Thyroid gland (tissue), 4 donors: ENCODE measurements around the gene F10.

Experiments
- CTCF ChIP-seq, 6 experiments: fragments of 200-600 bp in 3 of 6; fragments of 450-650 bp in 3 of 6; sonication (generic) in 3 of 6; IDR thresholded peaks; one replicate each; pipeline ENCODE4 v1.5.1; 2016 to 2019; ENCODE audit warnings: antibody characterized with exemption in 6 of 6, mild to moderate bottlenecking in 2 of 6, inconsistent platforms in 1 of 6, moderate library complexity in 1 of 6
- POLR2A ChIP-seq, 2 donors: fragments of 450-650 bp; IDR thresholded peaks; one replicate each; pipeline ENCODE4 v1.6.1; 2017; ENCODE audit warnings: antibody characterized with exemption in 2 of 2, mild to moderate bottlenecking in 2 of 2, moderate library complexity in 1 of 2

DNA sequence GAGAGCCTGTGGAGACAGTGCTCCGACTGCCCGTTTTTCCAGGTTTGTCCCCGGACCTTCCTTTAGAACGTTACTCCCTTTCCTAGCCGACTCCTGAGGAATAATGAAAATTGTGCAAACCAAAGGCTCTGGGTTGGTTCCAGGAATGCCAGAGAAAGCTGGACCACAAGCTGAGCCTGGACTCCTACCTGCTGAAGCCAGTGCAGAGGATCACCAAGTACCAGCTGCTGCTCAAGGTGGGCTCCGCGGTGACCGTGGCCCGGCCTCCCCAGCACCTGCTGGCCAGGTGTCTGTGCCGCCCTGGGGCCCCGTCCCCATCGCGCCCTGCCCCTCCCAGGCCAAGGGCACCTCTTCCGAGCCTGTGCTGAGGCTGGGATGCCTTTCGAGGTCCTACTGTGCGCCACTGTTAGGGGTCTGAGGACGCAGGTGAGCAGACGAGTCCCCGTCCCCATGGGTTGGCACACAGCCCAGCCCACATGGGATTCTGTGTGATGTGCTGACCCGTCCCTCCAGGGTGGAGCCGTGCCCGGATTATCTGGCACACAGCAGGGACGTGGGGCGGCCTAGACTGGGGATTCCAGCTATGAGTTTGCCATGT, 37.6 kb upstream of the F10 start:
- TF ChIP-seq POLR2A (IDR thresholded peaks at IDR 0.05) = no peak
- no peak for TF ChIP-seq CTCF (IDR thresholded peaks at IDR 0.05)
